SHP77 treated with DMSO at 0.1 percent for 48 hours (cell line): ENCODE data around the gene RCAN3.

Experiments used
- DNase-seq: peaks from one replicate; lab custom pipeline; 2025; lab: John Stamatoyannopoulos, UW

Gene RCAN3

GRCh38 chr1:24551960-24552571, 49.4 kb downstream of the RCAN3 start:
- no peak for DNase-seq

- no peak for DNase-seq
Measured at GRCh38 chr1:24553931-24554330, 51.3 kb downstream of the RCAN3 start.

GRCh38 chr1:24554714-24555113, 52.1 kb downstream of the RCAN3 start:
- DNase-seq, result no peak

GRCh38 chr1:24555591-24556413, 53.2 kb downstream of the RCAN3 start, which contains the start of gene NCMAP:
Gene NCMAP, plus strand, starts transcription at chr1:24556087. Its CDS starts 39,344 bp downstream, at chr1:24595431.
- DNase-seq, result no peak

GRCh38 chr1:24556414-24556795, 53.8 kb downstream of the RCAN3 start:
- no peak for DNase-seq

GRCh38 chr1:24557220-24557619, 54.6 kb downstream of the RCAN3 start:
- DNase-seq, result no peak

- DNase-seq, result no peak
Measured at GRCh38 chr1:24557711-24558131, 55.1 kb downstream of the RCAN3 start.

- DNase-seq, result no peak
Measured at GRCh38 chr1:24558455-24558854, 55.8 kb downstream of the RCAN3 start.

- peak; percentile 68 for DNase-seq
Measured at GRCh38 chr1:24558902-24559791, 56.5 kb downstream of the RCAN3 start.

- DNase-seq, result no peak
Measured at GRCh38 chr1:24560361-24560760, 57.7 kb downstream of the RCAN3 start.

GRCh38 chr1:24562625-24563024, 60.0 kb downstream of the RCAN3 start:
- DNase-seq, result no peak

GRCh38 chr1:24564695-24565094, 62.1 kb downstream of the RCAN3 start:
- DNase-seq, result no peak

GRCh38 chr1:24566236-24566867, 63.7 kb downstream of the RCAN3 start:
- DNase-seq, result no peak

GRCh38 chr1:24567792-24568388, 65.3 kb downstream of the RCAN3 start:
- DNase-seq, result no peak

- no peak for DNase-seq
Measured at GRCh38 chr1:24568475-24568874, 65.8 kb downstream of the RCAN3 start.

- no peak for DNase-seq
Measured at GRCh38 chr1:24570265-24571125, 67.9 kb downstream of the RCAN3 start.

GRCh38 chr1:24572301-24572700, 69.7 kb downstream of the RCAN3 start:
- no peak for DNase-seq

- DNase-seq, result no peak
Measured at GRCh38 chr1:24575905-24576587, 73.4 kb downstream of the RCAN3 start.

GRCh38 chr1:24578846-24579245, 76.2 kb downstream of the RCAN3 start:
- no peak for DNase-seq

- DNase-seq, result no peak
Measured at GRCh38 chr1:24580756-24581155, 78.1 kb downstream of the RCAN3 start.
